G401 (cell line): ENCODE measurements around the gene PRRG4. TPM values are rescaled to one million over a fixed set of nuclear protein-coding genes. Genes with fewer than 3 reads are reported as not detected.
A peak's percentile ranks its signal among the peaks of the same experiment; 100 is the strongest.
"Not testable (repeated sequence)": the region's sequence is repeated elsewhere in the genome, so short reads cannot be mapped to it uniquely, and the experiment has no call there.

ENCODE experiments used
- DNase-seq: peaks from one replicate; pipeline ENCODE4 v3.0.0-alpha.2; 2015; ENCODE audit warnings: low spot score
- in situ Hi-C: cut with HindIII; loops from 2 replicates; pipeline ENCODE4 v1.10.0; 2016; ENCODE audit warnings: low sequenced_read_pairs, mixed read lengths
- total RNA-seq: library from RNA; depleted of rRNA; stranded (reverse); fragments of >200 nt; shearing (Covaris generic); gene quantifications from 2 replicates; pipeline ENCODE4 v1.2.3, GENCODE V29; 2014

PRRG4 gene
- total RNA-seq, 1 experiment from 2014 or later, result 0.51 TPM

- DNase-seq, result no peak
- in situ Hi-C loops, result no loop called here
These were observed 44.4 kb downstream of the PRRG4 start for GRCh38 chr11:32874132-32874531.

GRCh38 chr11:32881286-32881685 lies 51.6 kb downstream of the PRRG4 start:
- in situ Hi-C loops, result no loop called here
- no peak for DNase-seq

GRCh38 chr11:32883421-32883820 lies 53.7 kb downstream of the PRRG4 start:
- no peak for DNase-seq
- in situ Hi-C loops, result no loop called here

- no peak for DNase-seq
- in situ Hi-C loops, result no loop called here
These were observed 54.3 kb downstream of the PRRG4 start for GRCh38 chr11:32884023-32884422.

GRCh38 chr11:32884770-32885384 lies 55.1 kb downstream of the PRRG4 start:
- DNase-seq, result peak; percentile 20
- in situ Hi-C loops, result no loop called here

GRCh38 chr11:32885556-32885955 lies 55.8 kb downstream of the PRRG4 start:
- in situ Hi-C loops, result no loop called here
- DNase-seq, result no peak

- DNase-seq, result no peak
- in situ Hi-C loops, result no loop called here
These were observed 56.5 kb downstream of the PRRG4 start for GRCh38 chr11:32886180-32886579.

- DNase-seq, in situ Hi-C loops: not testable (repeated sequence)
These were observed 58.1 kb downstream of the PRRG4 start for GRCh38 chr11:32887707-32888383.

- DNase-seq, in situ Hi-C loops: not testable (repeated sequence)
These were observed 58.6 kb downstream of the PRRG4 start for GRCh38 chr11:32888384-32888710.

- in situ Hi-C loops, result no loop called here
- no peak for DNase-seq
These were observed 59.1 kb downstream of the PRRG4 start for GRCh38 chr11:32888805-32889204.

- in situ Hi-C loops, result no loop called here
- DNase-seq, result peak; percentile 37
These were observed 61.3 kb downstream of the PRRG4 start for GRCh38 chr11:32890843-32891656.

GRCh38 chr11:32891657-32892354 lies 62.1 kb downstream of the PRRG4 start:
- DNase-seq, result no peak
- in situ Hi-C loops, result no loop called here

GRCh38 chr11:32892355-32893092 lies 62.8 kb downstream of the PRRG4 start, which contains the start of gene QSER1:
TSS of gene QSER1 (plus strand) at chr11:32892811. CDS start at chr11:32893126, 315 bp downstream.
- peak; percentile 64 for DNase-seq
- in situ Hi-C loops, result no loop called here

- in situ Hi-C loops, result no loop called here
- DNase-seq, result no peak
These were observed 63.3 kb downstream of the PRRG4 start for GRCh38 chr11:32893093-32893342.

- in situ Hi-C loops, result no loop called here
- DNase-seq, result peak; percentile 36
These were observed 63.8 kb downstream of the PRRG4 start for GRCh38 chr11:32893343-32894148.

GRCh38 chr11:32894149-32894827 lies 64.6 kb downstream of the PRRG4 start:
- peak; percentile 80 for DNase-seq
- in situ Hi-C loops, result no loop called here

- no peak for DNase-seq
- in situ Hi-C loops, result no loop called here
These were observed 65.2 kb downstream of the PRRG4 start for GRCh38 chr11:32894921-32895320.

GRCh38 chr11:32895471-32895870 lies 65.7 kb downstream of the PRRG4 start:
- DNase-seq, result peak; percentile 5
- in situ Hi-C loops, result no loop called here
